ENCODE data around the gene PCNX4. TPM values are rescaled to one million over a fixed set of nuclear protein-coding genes. Genes with fewer than 3 reads are reported as not detected.
A peak's percentile ranks its signal among the peaks of the same experiment; 100 is the strongest.

Gene PCNX4
- total RNA-seq, 3 donors from 2014 or later, result 23.7 to 32.0 (median 25.7) TPM

DNA sequence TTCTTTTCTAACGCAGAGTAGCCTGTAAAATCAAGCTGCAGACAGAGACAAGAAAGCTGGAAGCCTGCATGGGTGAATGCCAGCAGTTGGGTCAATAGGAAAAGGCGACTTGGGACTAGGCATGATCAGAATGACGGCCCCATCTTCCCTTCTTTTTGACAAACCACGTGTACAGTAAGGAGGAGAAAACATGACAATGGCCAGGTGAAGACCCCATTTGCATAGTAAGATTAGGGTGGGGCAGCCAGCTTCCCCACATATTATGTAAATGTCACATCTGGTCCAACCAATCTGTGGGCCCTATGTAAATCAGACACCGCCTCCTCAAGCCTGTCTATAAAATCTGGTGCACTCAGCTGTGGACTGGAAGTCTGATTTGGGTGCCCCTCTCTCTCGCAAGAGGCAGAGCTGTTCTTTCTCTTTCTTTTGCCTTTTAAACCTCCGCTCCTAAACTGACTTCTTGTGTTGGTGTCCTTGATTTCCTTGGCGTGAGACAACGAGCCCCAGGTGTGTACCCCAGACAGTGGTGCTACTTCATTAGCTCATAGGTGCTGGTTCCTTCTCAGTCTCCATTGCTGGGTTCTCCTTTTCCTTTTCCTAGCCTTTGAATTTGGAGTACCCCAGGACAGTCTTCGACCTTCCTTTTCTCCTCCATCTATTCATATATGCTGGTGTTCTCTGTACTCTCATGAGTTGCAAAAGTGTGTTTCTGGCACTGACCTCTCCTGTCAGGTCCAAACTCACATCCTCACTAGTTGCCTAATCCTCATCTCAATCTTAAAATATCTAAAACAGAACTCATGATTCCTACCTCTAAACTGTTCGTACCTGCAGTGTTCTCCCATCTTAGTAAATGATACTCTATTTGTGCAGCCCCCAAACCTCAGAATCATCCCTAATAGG lies 82.9 kb downstream of the PCNX4 start:
- TF ChIP-seq, protein P1, sequence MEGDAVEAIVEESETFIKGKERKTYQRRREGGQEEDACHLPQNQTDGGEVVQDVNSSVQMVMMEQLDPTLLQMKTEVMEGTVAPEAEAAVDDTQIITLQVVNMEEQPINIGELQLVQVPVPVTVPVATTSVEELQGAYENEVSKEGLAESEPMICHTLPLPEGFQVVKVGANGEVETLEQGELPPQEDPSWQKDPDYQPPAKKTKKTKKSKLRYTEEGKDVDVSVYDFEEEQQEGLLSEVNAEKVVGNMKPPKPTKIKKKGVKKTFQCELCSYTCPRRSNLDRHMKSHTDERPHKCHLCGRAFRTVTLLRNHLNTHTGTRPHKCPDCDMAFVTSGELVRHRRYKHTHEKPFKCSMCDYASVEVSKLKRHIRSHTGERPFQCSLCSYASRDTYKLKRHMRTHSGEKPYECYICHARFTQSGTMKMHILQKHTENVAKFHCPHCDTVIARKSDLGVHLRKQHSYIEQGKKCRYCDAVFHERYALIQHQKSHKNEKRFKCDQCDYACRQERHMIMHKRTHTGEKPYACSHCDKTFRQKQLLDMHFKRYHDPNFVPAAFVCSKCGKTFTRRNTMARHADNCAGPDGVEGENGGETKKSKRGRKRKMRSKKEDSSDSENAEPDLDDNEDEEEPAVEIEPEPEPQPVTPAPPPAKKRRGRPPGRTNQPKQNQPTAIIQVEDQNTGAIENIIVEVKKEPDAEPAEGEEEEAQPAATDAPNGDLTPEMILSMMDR (IDR thresholded peaks at IDR 0.05), result no peak
- Histone ChIP-seq H3K4me1 (ENCODE audit: low read depth) (no peaks in the 10 kb centered on the region), H3K36me3 (ENCODE audit: low read depth) (no peaks in the 10 kb centered on the region), H3K4me3 (no peak overlapping the region), H3K9me3 (no peaks in the 10 kb centered on the region)
- no peak for ATAC-seq
- DNase-seq, result no peak
- intact Hi-C loops (cut with DNase I, micrococcal nuclease), result loop anchor here in 1 of 2 donors (10.0 kb wide), 1 partner anchor 110 kb away; no protein-coding TSS in a partner anchor

DNA sequence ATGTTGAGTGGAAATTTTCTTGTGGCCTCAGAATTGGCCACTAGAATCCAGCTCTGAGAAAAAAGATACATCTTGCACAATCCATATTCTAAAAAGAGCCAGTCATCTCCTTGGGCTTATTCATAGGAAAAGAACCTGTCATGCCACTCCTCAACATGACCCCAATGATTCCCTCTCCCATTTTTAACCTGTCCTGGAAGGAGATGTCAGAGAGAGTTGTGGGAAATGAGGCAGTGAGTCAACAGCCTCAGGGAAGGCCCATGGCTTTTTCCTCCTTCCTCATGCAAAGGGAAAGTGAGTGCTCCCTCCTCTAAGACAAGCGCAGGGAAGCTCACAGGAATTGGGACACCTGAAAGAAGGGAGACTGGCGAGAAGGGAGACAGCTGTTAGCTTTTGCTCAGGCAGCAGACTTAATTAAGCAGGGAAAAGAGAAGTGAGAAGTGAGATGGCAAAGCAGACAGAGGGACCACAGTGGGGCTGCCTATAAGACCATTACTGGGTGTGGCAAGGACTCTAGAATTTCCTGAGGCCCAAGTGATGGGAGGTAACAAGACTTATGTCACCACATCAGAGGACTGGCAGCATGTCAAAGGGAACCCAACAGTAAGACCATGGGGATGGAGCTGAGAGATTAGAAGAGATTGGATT lies 83.7 kb downstream of the PCNX4 start:
- Histone ChIP-seq H3K36me3 (ENCODE audit: low read depth) (no peaks in the 10 kb centered on the region), H3K9me3 (no peaks in the 10 kb centered on the region), H3K4me1 (ENCODE audit: low read depth) (no peaks in the 10 kb centered on the region), H3K4me3 (no peak overlapping the region)
- intact Hi-C loops (cut with DNase I, micrococcal nuclease), result loop anchor here in 1 of 2 donors (10.0 kb wide), 1 partner anchor 111 kb away; no protein-coding TSS in a partner anchor
- TF ChIP-seq, protein P1 (IDR thresholded peaks at IDR 0.05), result no peak
- DNase-seq (no peak), ATAC-seq (no peak)

DNA sequence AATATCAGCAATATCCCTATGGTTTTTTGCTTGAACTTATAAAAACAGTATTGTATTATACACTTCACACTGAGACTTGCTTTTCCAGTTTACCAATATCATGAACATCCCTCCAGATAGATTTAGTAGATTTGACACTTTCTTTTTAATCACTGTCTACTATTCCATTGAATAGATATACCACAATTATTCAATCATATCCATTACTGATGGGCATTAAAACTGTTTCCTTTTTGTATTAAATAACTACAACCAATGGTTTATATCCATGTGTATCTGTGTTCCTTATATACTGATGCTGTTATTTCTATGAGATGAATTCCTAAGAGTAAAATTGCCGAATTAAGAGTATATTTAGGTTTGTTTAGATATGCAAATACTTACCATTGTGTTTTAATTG lies 86.4 kb downstream of the PCNX4 start:
- H3K4me1 ChIP-seq (ENCODE audit: low read depth), result no peaks in the 10 kb centered on the region
- H3K36me3 ChIP-seq (ENCODE audit: low read depth), result no peaks in the 10 kb centered on the region
- DNase-seq (no peak), ATAC-seq (no peak)
- TF ChIP-seq, protein P1 (IDR thresholded peaks at IDR 0.05), result no peak
- no peaks in the 10 kb centered on the region for H3K9me3 ChIP-seq
- intact Hi-C loops (cut with DNase I, micrococcal nuclease), result loop anchor here in 1 of 2 donors (10.0 kb wide), 1 partner anchor 113 kb away; no protein-coding TSS in a partner anchor
- H3K4me3 ChIP-seq, result no peak overlapping the region

DNA sequence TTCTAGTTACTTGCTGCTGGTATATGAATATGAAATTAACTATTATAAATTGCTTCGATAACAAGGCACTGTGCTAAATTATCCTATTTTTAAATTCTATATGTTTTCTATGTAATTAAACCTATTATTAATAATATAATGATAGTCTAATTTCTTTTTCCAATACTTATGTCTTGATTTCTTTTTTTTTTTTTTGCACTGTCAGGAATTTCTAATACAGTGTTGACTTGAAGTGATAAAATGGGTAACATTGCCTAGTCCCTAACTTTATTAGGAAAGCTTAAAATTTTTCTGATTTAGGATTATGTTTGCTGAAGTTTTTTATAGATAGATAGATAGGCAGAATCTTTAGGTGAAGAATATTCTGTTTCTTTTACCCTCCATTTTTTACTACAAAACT lies 87.1 kb downstream of the PCNX4 start:
- TF ChIP-seq, protein P1 (IDR thresholded peaks at IDR 0.05), result no peak
- Histone ChIP-seq H3K4me1 (ENCODE audit: low read depth) (no peaks in the 10 kb centered on the region), H3K9me3 (no peaks in the 10 kb centered on the region), H3K4me3 (no peak overlapping the region), H3K36me3 (ENCODE audit: low read depth) (no peaks in the 10 kb centered on the region)
- no peak for DNase-seq
- no peak for ATAC-seq
- intact Hi-C loops (cut with DNase I, micrococcal nuclease), result loop anchor here in 1 of 2 donors (10.0 kb wide), 1 partner anchor 114 kb away; no protein-coding TSS in a partner anchor

DNA sequence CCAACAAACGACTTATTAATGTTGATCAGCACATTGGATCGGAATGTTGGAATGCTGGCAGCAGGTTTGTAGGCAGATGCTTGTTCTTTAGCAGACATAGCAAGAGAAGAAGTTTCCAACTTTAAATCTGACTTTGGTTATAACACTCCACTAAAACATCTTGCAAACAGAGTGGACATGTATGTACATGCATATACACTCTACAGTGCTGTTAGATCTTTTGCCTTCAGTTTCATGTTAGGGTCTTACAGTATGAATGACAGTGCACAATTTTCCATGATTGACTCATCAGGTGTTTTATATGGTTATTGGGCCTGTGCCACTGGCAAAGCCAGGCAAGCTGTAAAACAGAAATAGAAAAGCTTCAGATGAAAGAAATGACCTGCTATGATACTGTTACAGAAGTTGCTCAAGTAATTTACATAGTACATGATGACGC lies 87.7 kb downstream of the PCNX4 start:
- ATAC-seq, result peak; percentile 45
- no peak for DNase-seq
- Histone ChIP-seq H3K4me1 (ENCODE audit: low read depth) (no peaks in the 10 kb centered on the region), H3K36me3 (ENCODE audit: low read depth) (no peaks in the 10 kb centered on the region), H3K9me3 (no peaks in the 10 kb centered on the region), H3K4me3 (no peak overlapping the region)
- intact Hi-C loops (cut with DNase I, micrococcal nuclease), result loop anchor here in 1 of 2 donors (10.0 kb wide), 1 partner anchor 115 kb away; no protein-coding TSS in a partner anchor
- TF ChIP-seq, protein P1 (IDR thresholded peaks at IDR 0.05), result no peak

All from mucosa of descending colon (tissue), 3 donors.